PC-9 (cell line): ENCODE results near the gene EYS. TPM values are rescaled to one million over a fixed set of nuclear protein-coding genes. Genes with fewer than 3 reads are reported as not detected.

ENCODE experiments used
- BruUV-seq: library from RNA; stranded (reverse); fragments of 400-500 nt; replicated peaks from 2 replicates; lab custom pipeline; 2021; lab: Mats Ljungman, UMichigan
- CTCF ChIA-PET: fragments of 300-600 bp; sonication (Branson Sonifier 250); formaldehyde crosslinking; loops from one replicate; lab custom pipeline; 2022; ENCODE audit warnings: antibody characterized with exemption; lab: Charles Lee
- POLR2A ChIA-PET: fragments of 300-600 bp; sonication (Branson Sonifier 250); formaldehyde crosslinking; loops from one replicate; lab custom pipeline; 2022; ENCODE audit warnings: antibody characterized with exemption; ENCODE audit not compliant: unreplicated experiment; lab: Charles Lee
- DNase-seq, 2 experiments: peaks; one replicate each; pipeline versions ENCODE4 v3.0.0 to v3.0.0-alpha.2; 2015 to 2022; ENCODE audit warnings: mixed read lengths in 1 of 2
- H2AFZ ChIP-seq: fragments of 200-600 bp; sonication (generic); 2 replicates; pipeline ENCODE4 v1.8.1; 2017; ENCODE audit warnings: antibody characterized with exemption
- H3F3A ChIP-seq: fragments of 200-600 bp; sonication (generic); 2 replicates; pipeline ENCODE4 v1.8.1; 2017; ENCODE audit warnings: antibody characterized with exemption, mild to moderate bottlenecking, low read depth; ENCODE audit not compliant: insufficient read depth
- H3K27ac ChIP-seq: fragments of 200-600 bp; sonication (generic); 2 replicates; pipeline ENCODE4 v1.6.1; 2016; ENCODE audit warnings: mixed run types
- H3K27me3 ChIP-seq: fragments of 200-600 bp; sonication (generic); 2 replicates; pipeline ENCODE4 v1.6.1; 2016; ENCODE audit warnings: low read depth, mixed run types; ENCODE audit not compliant: insufficient read depth
- H3K36me3 ChIP-seq: fragments of 200-600 bp; sonication (generic); 2 replicates; pipeline ENCODE4 v1.6.1; 2016; ENCODE audit warnings: low read depth, mixed run types
- H3K4me1 ChIP-seq: fragments of 200-600 bp; sonication (generic); replicated peaks from 2 replicates; pipeline ENCODE4 v1.6.1; 2016; ENCODE audit warnings: mixed run types; ENCODE audit not compliant: insufficient read depth
- H3K4me2 ChIP-seq: fragments of 200-600 bp; sonication (generic); 2 replicates; pipeline ENCODE4 v1.6.1; 2017; ENCODE audit warnings: mixed run types
- H3K4me3 ChIP-seq: fragments of 200-600 bp; sonication (generic); 2 replicates; pipeline ENCODE4 v1.6.1; 2016; ENCODE audit warnings: mixed run types
- H3K79me2 ChIP-seq: fragments of 200-600 bp; sonication (generic); 2 replicates; pipeline ENCODE4 v1.6.1; 2017; ENCODE audit warnings: low read depth, mixed run types
- H3K9me2 ChIP-seq: fragments of 200-600 bp; sonication (generic); 2 replicates; pipeline ENCODE4 v1.8.1; 2017; ENCODE audit warnings: mild to moderate bottlenecking; ENCODE audit not compliant: insufficient read depth
- H3K9me3 ChIP-seq: fragments of 200-600 bp; sonication (generic); 2 replicates; pipeline ENCODE4 v1.8.1; 2016; ENCODE audit warnings: low read depth; ENCODE audit not compliant: insufficient read depth
- H4K20me1 ChIP-seq: fragments of 200-600 bp; sonication (generic); 2 replicates; pipeline ENCODE4 v1.8.1; 2017; ENCODE audit not compliant: insufficient read depth
- EZH2 ChIP-seq: fragments of 200-600 bp; sonication (generic); IDR thresholded peaks from 2 replicates; pipeline ENCODE4 v1.8.0; 2017; ENCODE audit warnings: antibody characterized with exemption, low read depth
- intact Hi-C: fragments of 100-400 bp; cut with micrococcal nuclease; formaldehyde crosslinking; loops from one replicate; pipeline ENCODE4 v1.10.0; 2022; ENCODE audit not compliant: unreplicated experiment
- total RNA-seq: library from RNA; stranded (reverse); gene quantifications from 2 replicates; pipeline ENCODE4 v1.2.3, GENCODE V29; 2021
- TF ChIP-seq, protein P1 (sequence below): fragments of 200-600 bp; sonication (generic); conservative IDR thresholded peaks from 2 replicates; pipeline ENCODE4 v1.6.1; 2017; ENCODE audit warnings: mixed run types, antibody characterized with exemption, mild to moderate bottlenecking, moderate library complexity

EYS gene
- total RNA-seq, 1 experiment from 2014 or later = not detected

DNA sequence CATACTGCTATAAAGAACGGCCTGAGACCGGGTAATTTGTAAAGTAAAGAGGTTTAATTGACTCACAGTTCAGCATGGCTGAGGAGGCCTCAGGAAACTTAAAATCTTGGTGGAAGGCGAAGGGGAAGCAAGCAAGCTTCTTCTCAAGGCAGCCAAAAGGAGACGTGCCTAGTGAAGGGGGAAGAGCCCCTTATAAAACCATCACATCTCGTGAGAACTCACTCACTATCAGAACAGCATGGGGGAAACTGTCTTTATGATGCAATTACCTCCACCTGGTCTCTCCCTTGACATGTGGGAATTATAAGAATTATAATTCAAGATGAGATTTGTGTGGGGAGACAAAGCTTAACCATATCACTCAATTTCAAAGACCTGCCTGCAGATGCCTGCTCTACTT lies 447.0 kb downstream of the EYS start:
- Histone ChIP-seq H3K36me3 (no peaks in the 10 kb centered on the region), H4K20me1 (no peaks in the 10 kb centered on the region), H3K4me1 (no peaks in the 10 kb centered on the region), H3K27ac (no peak overlapping the region), H3K4me2 (no peak overlapping the region), H3F3A (no peaks in the 10 kb centered on the region), H3K27me3 (no peaks in the 10 kb centered on the region), H3K79me2 (no peaks in the 10 kb centered on the region), H3K9me2 (no peaks in the 10 kb centered on the region), H3K4me3 (no peak overlapping the region), H3K9me3 (no peaks in the 10 kb centered on the region), H2AFZ (no peak overlapping the region)
- no peak for DNase-seq
- POLR2A ChIA-PET = no interaction called here
- BruUV-seq = no TSS peak
- CTCF ChIA-PET = no interaction called here
- intact Hi-C loops = no loop called here
- TF ChIP-seq, protein P1, sequence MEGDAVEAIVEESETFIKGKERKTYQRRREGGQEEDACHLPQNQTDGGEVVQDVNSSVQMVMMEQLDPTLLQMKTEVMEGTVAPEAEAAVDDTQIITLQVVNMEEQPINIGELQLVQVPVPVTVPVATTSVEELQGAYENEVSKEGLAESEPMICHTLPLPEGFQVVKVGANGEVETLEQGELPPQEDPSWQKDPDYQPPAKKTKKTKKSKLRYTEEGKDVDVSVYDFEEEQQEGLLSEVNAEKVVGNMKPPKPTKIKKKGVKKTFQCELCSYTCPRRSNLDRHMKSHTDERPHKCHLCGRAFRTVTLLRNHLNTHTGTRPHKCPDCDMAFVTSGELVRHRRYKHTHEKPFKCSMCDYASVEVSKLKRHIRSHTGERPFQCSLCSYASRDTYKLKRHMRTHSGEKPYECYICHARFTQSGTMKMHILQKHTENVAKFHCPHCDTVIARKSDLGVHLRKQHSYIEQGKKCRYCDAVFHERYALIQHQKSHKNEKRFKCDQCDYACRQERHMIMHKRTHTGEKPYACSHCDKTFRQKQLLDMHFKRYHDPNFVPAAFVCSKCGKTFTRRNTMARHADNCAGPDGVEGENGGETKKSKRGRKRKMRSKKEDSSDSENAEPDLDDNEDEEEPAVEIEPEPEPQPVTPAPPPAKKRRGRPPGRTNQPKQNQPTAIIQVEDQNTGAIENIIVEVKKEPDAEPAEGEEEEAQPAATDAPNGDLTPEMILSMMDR = no peak
- no peak for TF ChIP-seq EZH2

DNA sequence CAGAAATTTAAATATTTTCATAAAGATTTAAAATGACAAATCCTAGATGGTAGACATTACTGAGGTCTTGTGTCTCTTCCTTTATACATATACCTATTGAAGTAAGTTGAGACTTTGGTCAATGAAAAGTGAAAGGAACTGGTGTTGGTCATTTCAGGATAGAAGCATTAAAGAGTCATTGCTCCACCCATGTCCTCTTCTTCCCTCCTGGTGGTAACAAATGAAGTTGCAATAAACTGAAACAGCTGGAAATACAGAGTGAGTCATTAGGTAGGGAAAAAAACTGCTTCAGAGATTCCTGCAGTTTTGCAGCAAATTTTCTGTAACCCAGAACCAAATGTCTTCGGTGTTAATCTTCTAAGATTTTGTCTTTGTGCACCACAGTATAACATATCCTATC lies 448.0 kb downstream of the EYS start:
- H3K79me2 ChIP-seq = no peaks in the 10 kb centered on the region
- no peaks in the 10 kb centered on the region for H3K4me1 ChIP-seq
- no peak overlapping the region for H3K4me2 ChIP-seq
- TF ChIP-seq, protein P1 = no peak
- TF ChIP-seq EZH2 = no peak
- intact Hi-C loops = no loop called here
- H3K9me3 ChIP-seq = no peaks in the 10 kb centered on the region
- H3K27ac ChIP-seq = no peak overlapping the region
- H2AFZ ChIP-seq = no peak overlapping the region
- no peak for DNase-seq
- ChIA-PET POLR2A (no interaction called here), CTCF (no interaction called here)
- no peak overlapping the region for H3K4me3 ChIP-seq
- no TSS peak for BruUV-seq
- H4K20me1 ChIP-seq = no peaks in the 10 kb centered on the region
- no peaks in the 10 kb centered on the region for H3K36me3 ChIP-seq
- no peaks in the 10 kb centered on the region for H3K9me2 ChIP-seq
- H3K27me3 ChIP-seq = no peaks in the 10 kb centered on the region
- no peaks in the 10 kb centered on the region for H3F3A ChIP-seq

DNA sequence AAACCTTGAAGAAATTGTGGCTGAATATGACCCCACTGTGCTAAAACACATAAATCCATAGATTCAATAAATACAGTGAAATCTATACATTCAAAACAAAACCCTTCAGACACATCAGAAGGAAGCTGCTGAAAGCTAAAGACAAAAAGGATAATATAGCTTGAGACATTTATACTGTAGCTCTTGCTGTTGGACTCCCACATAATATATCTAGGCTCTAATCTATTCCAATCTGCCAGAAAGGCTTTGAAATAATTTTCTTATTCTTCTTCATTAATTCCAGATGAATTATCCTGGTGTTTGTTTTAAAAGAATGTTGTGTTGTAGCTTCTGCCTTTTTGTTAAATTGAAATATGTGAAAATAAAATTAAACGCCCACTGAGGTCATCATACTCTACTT lies 454.0 kb downstream of the EYS start:
- Histone ChIP-seq H3K36me3 (no peaks in the 10 kb centered on the region), H3K9me2 (no peaks in the 10 kb centered on the region), H3K4me3 (no peak overlapping the region), H2AFZ (no peak overlapping the region), H3K79me2 (no peaks in the 10 kb centered on the region), H3K9me3 (no peaks in the 10 kb centered on the region), H3F3A (no peaks in the 10 kb centered on the region), H3K4me2 (no peak overlapping the region), H4K20me1 (no peaks in the 10 kb centered on the region), H3K4me1 (no peaks in the 10 kb centered on the region), H3K27me3 (no peaks in the 10 kb centered on the region), H3K27ac (no peak overlapping the region)
- POLR2A ChIA-PET = no interaction called here
- no peak for DNase-seq
- TF ChIP-seq EZH2 = no peak
- TF ChIP-seq, protein P1 = no peak
- intact Hi-C loops = no loop called here
- CTCF ChIA-PET = no interaction called here
- no TSS peak for BruUV-seq
